CD14-positive monocyte (primary cell): ENCODE measurements around the gene NPM3. TPM values are rescaled to one million over a fixed set of nuclear protein-coding genes. Genes with fewer than 3 reads are reported as not detected.

Source experiments
- DNase-seq, 3 donors: peaks; one replicate each; pipeline ENCODE4 v3.0.0-alpha.2; 2011 to 2022
- H2AFZ ChIP-seq: 2 replicates; pipeline ENCODE4 v1.6.0; 2012; ENCODE audit warnings: mild to moderate bottlenecking, low read depth, low read length, inconsistent platforms; ENCODE audit not compliant: insufficient read depth, poor library complexity, severe bottlenecking
- H3K27ac ChIP-seq, 2 donors: 1 replicate in 1 of 2; 2 replicates in 1 of 2; pipeline ENCODE4 v1.5.1; 2012 to 2013; ENCODE audit warnings: low read length in 2 of 2, control low read depth in 1 of 2, inconsistent platforms in 1 of 2, low read depth in 1 of 2, mild to moderate bottlenecking in 1 of 2
- H3K27me3 ChIP-seq, 2 donors: one replicate each; pipeline versions ENCODE4 v1.6.0 to v1.6.1; 2011 to 2013; ENCODE audit warnings: low read length in 2 of 2; ENCODE audit not compliant: control insufficient read depth in 2 of 2, insufficient read depth in 2 of 2
- H3K36me3 ChIP-seq, 2 donors: replicated peaks in 1 of 2; 1 replicate in 1 of 2; 2 replicates in 1 of 2; pipeline versions ENCODE4 v1.5.1 to v1.6.1; 2012 to 2013; ENCODE audit warnings: low read length in 2 of 2, control low read depth in 1 of 2, inconsistent platforms in 1 of 2, mild to moderate bottlenecking in 1 of 2; ENCODE audit not compliant: insufficient read depth in 2 of 2, control insufficient read depth in 1 of 2
- H3K4me1 ChIP-seq, 2 donors: 1 replicate in 1 of 2; 2 replicates in 1 of 2; pipeline versions ENCODE4 v1.5.1 to v1.6.1; 2012 to 2013; ENCODE audit warnings: low read length in 2 of 2, control low read depth in 1 of 2, inconsistent platforms in 1 of 2, mild to moderate bottlenecking in 1 of 2, moderate library complexity in 1 of 2; ENCODE audit not compliant: insufficient read depth in 2 of 2, control insufficient read depth in 1 of 2
- H3K4me2 ChIP-seq: replicated peaks from 2 replicates; pipeline ENCODE3; 2012; ENCODE audit warnings: low read length, moderate library complexity, mild to moderate bottlenecking; ENCODE audit not compliant: poor library complexity, severe bottlenecking; ENCODE audit errors: extremely low read depth
- H3K4me3 ChIP-seq, 3 experiments: fragments of 200-600 bp in 1 of 3; sonication (generic) in 1 of 3; replicated peaks in 1 of 3; 1 replicate in 2 of 3; 2 replicates in 1 of 3; pipeline ENCODE4 v1.5.1; 2011 to 2013; ENCODE audit warnings: low read length in 3 of 3, mild to moderate bottlenecking in 3 of 3, control low read depth in 2 of 3, low read depth in 2 of 3, inconsistent platforms in 1 of 3, moderate library complexity in 1 of 3
- H3K79me2 ChIP-seq: 2 replicates; pipeline ENCODE4 v1.6.0; 2012; ENCODE audit warnings: mild to moderate bottlenecking, control low read depth, inconsistent platforms, low read length, moderate library complexity; ENCODE audit not compliant: insufficient read depth
- H3K9ac ChIP-seq: 2 replicates; pipeline ENCODE4 v1.6.0; 2017; ENCODE audit warnings: low read length, mild to moderate bottlenecking; ENCODE audit not compliant: insufficient read depth, poor library complexity, severe bottlenecking
- H3K9me3 ChIP-seq, 2 donors: replicated peaks in 1 of 2; 1 replicate in 1 of 2; 2 replicates in 1 of 2; pipeline versions ENCODE4 v1.5.1 to v1.6.1; 2012 to 2013; ENCODE audit warnings: low read length in 2 of 2, control low read depth in 1 of 2; ENCODE audit not compliant: control insufficient read depth in 1 of 2, insufficient read depth in 1 of 2
- H4K20me1 ChIP-seq: 2 replicates; pipeline ENCODE4 v1.6.0; 2012; ENCODE audit warnings: mild to moderate bottlenecking, low read length, control low read depth, moderate library complexity; ENCODE audit not compliant: insufficient read depth
- H3K27ac Mint-ChIP-seq, 7 donors: one replicate each; pipeline ENCODE4 v1.8.0; 2020; ENCODE audit warnings: mild to moderate bottlenecking in 7 of 7, mixed read lengths in 7 of 7, moderate library complexity in 6 of 7, inconsistent platforms in 2 of 7
- H3K27me3 Mint-ChIP-seq, 3 donors: one replicate each; pipeline ENCODE4 v1.8.0; 2021 to 2022; ENCODE audit warnings: low read depth in 3 of 3, mild to moderate bottlenecking in 3 of 3, mixed read lengths in 3 of 3, moderate library complexity in 3 of 3, inconsistent platforms in 1 of 3
- H3K36me3 Mint-ChIP-seq, 2 donors: one replicate each; pipeline ENCODE4 v1.8.0; 2020; ENCODE audit warnings: mixed read lengths in 2 of 2, inconsistent platforms in 1 of 2, mild to moderate bottlenecking in 1 of 2
- H3K4me1 Mint-ChIP-seq: one replicate; pipeline ENCODE4 v1.8.0; 2020; ENCODE audit warnings: mild to moderate bottlenecking, mixed read lengths
- H3K4me3 Mint-ChIP-seq, 2 donors: one replicate each; pipeline ENCODE4 v1.8.0; 2020; ENCODE audit warnings: mild to moderate bottlenecking in 2 of 2, mixed read lengths in 2 of 2, moderate library complexity in 1 of 2
- H3K9me3 Mint-ChIP-seq, 7 donors: one replicate each; pipeline ENCODE4 v1.8.0; 2020 to 2022; ENCODE audit warnings: mixed read lengths in 7 of 7, mild to moderate bottlenecking in 6 of 7, moderate library complexity in 6 of 7, inconsistent platforms in 2 of 7
- WGBS: methylation state at CpG from one replicate; pipeline ENCODE4 v1.1.5; 2013; ENCODE audit warnings: missing lambda C conversion rate; ENCODE audit not compliant: insufficient coverage; 5-methylcytosine and 5-hydroxymethylcytosine counted together
- intact Hi-C, 2 donors: fragments of 100-400 bp; cut with micrococcal nuclease; formaldehyde crosslinking; loops; one replicate each; pipeline versions ENCODE4 v1.15.0 to v1.15.1; 2023
- polyA plus RNA-seq, 3 donors: library from polyadenylated mRNA; depleted of rRNA in 1 of 3; unstranded in 2 of 3; stranded (reverse) in 1 of 3; fragments of 300-500 nt in 2 of 3; fragments of >200 nt in 1 of 3; fragmentation: Illumina TruSeq in 2 of 3; gene quantifications; 1 replicate in 2 of 3; 2 replicates in 1 of 3; pipeline ENCODE4 v1.2.3, GENCODE V29; 2012 to 2021
- TF ChIP-seq, protein P1 (sequence below): fragments of 200-600 bp; IDR thresholded peaks from one replicate; pipeline ENCODE4 v1.8.0; 2022; ENCODE audit warnings: antibody characterized with exemption, mild to moderate bottlenecking

The NPM3 gene
- polyA plus RNA-seq, 3 donors: 1.2 to 8.1 (median 3.8) TPM

DNA sequence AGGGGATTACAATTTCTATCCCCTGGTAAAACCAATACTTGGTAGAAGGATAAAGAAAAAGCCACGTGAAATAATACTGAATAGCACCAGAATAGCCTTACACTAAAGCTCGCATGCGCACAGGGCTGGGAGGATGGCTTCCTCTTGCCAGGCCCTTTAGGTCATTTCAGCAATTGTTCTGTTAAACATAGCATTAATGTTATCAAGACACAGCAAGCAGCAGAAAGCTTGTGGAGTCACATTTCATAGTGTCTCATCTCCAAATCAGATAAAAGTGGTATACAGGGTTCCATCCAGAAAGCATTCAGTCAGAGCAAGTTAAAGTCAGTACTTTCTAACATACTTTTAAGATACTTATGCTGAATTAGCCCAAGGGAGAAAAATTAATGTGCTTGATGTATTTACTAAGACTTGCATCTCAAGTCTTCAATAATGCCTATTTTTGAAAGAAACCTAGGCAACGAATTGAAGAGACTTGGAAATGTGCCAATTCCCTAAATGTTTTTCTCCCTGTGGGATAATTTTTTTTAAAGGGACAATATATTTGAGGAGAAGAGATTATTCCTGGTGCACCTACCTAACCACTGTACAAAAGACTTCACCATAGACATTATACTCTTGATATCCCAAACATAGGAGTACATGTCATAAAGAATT lies 14.3 kb upstream of the NPM3 start:
- Histone ChIP-seq H3K79me2 (peaks cover 56% of the 10 kb centered on the region), H3K4me2 (no peak overlapping the region), H3K36me3 (peaks cover 92 to 97% of the 10 kb centered on the region in 2 donors), H2AFZ (no peak overlapping the region), H3K27ac (no peak overlapping the region), H4K20me1 (peaks cover 100% of the 10 kb centered on the region), H3K27me3 (no peaks in the 10 kb centered on the region), H3K9me3 (no peaks in the 10 kb centered on the region), H3K4me3 (no peak overlapping the region), H3K9ac (no peak overlapping the region), H3K4me1 (no peaks in the 10 kb centered on the region)
- peak overlapping the region in 1 of 7 donors; percentile 7 for H3K27ac Mint-ChIP-seq
- TF ChIP-seq, protein P1, sequence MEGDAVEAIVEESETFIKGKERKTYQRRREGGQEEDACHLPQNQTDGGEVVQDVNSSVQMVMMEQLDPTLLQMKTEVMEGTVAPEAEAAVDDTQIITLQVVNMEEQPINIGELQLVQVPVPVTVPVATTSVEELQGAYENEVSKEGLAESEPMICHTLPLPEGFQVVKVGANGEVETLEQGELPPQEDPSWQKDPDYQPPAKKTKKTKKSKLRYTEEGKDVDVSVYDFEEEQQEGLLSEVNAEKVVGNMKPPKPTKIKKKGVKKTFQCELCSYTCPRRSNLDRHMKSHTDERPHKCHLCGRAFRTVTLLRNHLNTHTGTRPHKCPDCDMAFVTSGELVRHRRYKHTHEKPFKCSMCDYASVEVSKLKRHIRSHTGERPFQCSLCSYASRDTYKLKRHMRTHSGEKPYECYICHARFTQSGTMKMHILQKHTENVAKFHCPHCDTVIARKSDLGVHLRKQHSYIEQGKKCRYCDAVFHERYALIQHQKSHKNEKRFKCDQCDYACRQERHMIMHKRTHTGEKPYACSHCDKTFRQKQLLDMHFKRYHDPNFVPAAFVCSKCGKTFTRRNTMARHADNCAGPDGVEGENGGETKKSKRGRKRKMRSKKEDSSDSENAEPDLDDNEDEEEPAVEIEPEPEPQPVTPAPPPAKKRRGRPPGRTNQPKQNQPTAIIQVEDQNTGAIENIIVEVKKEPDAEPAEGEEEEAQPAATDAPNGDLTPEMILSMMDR: no peak
- no peak for DNase-seq
- no peaks in the 10 kb centered on the region for H3K9me3 Mint-ChIP-seq
- peaks cover 81 to 95% of the 10 kb centered on the region in 2 donors for H3K36me3 Mint-ChIP-seq
- WGBS: no CpG with 5 or more reads among the region's 4 CpGs
- no peaks in the 10 kb centered on the region for H3K4me1 Mint-ChIP-seq
- no peak overlapping the region for H3K4me3 Mint-ChIP-seq
- H3K27me3 Mint-ChIP-seq: no peaks in the 10 kb centered on the region
- intact Hi-C loops: no loop called here

DNA sequence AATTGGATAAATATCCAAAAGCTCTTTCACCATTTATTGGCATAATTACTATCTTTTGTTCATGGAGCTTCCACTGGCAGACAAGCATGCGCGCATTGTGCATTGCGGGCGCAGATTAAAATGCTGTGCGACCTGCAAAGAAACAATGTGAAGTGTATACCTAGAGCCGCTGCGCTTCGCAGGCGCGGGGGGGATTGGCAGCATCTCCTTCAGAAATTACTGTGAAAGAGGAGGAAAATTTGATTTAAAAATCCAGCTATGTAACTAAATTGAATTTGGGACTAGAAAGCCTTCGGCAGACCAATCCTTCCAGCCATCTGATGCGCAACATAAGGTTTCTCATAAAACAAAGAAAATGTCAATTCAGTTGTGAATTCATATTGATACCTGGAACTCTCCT lies 10.3 kb upstream of the NPM3 start:
- H3K4me1 ChIP-seq: no peaks in the 10 kb centered on the region
- Mint-ChIP-seq H3K9me3 (no peaks in the 10 kb centered on the region), H3K4me1 (no peaks in the 10 kb centered on the region), H3K36me3 (peaks cover 77 to 92% of the 10 kb centered on the region in 2 donors), H3K27ac (no peak overlapping the region), H3K4me3 (no peak overlapping the region), H3K27me3 (no peaks in the 10 kb centered on the region)
- no peaks in the 10 kb centered on the region for H3K9me3 ChIP-seq
- H3K4me2 ChIP-seq: no peak overlapping the region
- no peak overlapping the region for H3K27ac ChIP-seq
- no CpG with 5 or more reads among the region's 12 CpGs for WGBS
- intact Hi-C loops: no loop called here
- H3K4me3 ChIP-seq: no peak overlapping the region
- no peak overlapping the region for H2AFZ ChIP-seq
- H3K9ac ChIP-seq: no peak overlapping the region
- H3K79me2 ChIP-seq: peaks cover 19% of the 10 kb centered on the region
- TF ChIP-seq, protein P1: no peak
- peaks cover 86 to 95% of the 10 kb centered on the region in 2 donors for H3K36me3 ChIP-seq
- H3K27me3 ChIP-seq: no peaks in the 10 kb centered on the region
- DNase-seq: no peak
- H4K20me1 ChIP-seq: peaks cover 86% of the 10 kb centered on the region
